Dendritic cell treated with granulocyte-macrophage colony-stimulating factor and Interleukin-4, amounts not matched to agents 40 ng/mL and 50 ng/mL, for 4 days (primary cell): Measurements from ENCODE around the gene TBRG1.
"Not testable (repeated sequence)": the region's sequence is repeated elsewhere in the genome, so short reads cannot be mapped to it uniquely, and the experiment has no call there.

ENCODE experiments used
- H3K27ac Mint-ChIP-seq: one replicate; pipeline ENCODE4 v1.8.0; 2022; ENCODE audit warnings: mild to moderate bottlenecking, mixed read lengths
- H3K27me3 Mint-ChIP-seq: one replicate; pipeline ENCODE4 v1.8.0; 2022; ENCODE audit warnings: mild to moderate bottlenecking, mixed read lengths
- H3K36me3 Mint-ChIP-seq: one replicate; pipeline ENCODE4 v1.8.0; 2022; ENCODE audit warnings: low read depth, mixed read lengths
- H3K4me1 Mint-ChIP-seq: one replicate; pipeline ENCODE4 v1.8.0; 2022; ENCODE audit warnings: low read depth, mixed read lengths
- H3K4me3 Mint-ChIP-seq: one replicate; pipeline ENCODE4 v1.8.0; 2022; ENCODE audit warnings: mild to moderate bottlenecking, moderate library complexity, mixed read lengths
- H3K9me3 Mint-ChIP-seq: one replicate; pipeline ENCODE4 v1.8.0; 2022; ENCODE audit warnings: mixed read lengths
- intact Hi-C: fragments of 100-400 bp; cut with micrococcal nuclease; formaldehyde crosslinking; loops from one replicate; pipeline ENCODE4 v1.15.0; 2022

TBRG1 gene

DNA sequence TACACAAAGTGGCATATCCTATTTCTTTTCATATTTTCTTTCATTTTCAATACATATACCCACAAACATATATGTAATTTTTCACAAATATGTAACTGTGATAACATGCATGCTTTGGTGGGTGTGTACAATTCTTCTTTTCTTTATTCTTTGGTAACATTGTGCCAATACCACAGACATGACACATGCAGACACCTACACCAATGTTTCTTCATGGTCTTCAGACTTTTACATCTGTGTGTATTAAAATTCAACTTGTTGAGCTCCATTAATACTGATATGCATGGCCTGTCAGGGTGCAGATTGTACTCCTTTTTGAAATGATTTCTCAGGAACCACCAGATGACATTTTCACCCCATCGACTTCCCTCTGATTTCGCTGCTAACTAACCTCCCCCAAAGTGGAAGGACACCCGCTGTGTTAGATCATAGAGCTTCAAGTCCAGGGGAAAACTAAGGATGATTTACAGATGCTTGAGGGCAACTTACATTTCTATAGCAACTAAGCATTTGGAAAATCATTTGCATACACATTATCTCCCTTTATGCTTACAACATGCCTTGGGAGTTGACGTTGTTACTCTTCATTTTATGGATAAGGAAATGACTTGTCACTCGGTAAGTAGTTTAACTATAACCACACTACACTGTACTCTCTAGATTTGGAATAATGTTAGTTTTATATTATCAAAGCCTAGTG is 21.9 kb upstream of the TBRG1 start:
- Mint-ChIP-seq H3K27me3 (peaks cover 12% of the 10 kb centered on the region), H3K4me3 (no peak overlapping the region), H3K36me3 (no peaks in the 10 kb centered on the region), H3K27ac (no peak overlapping the region), H3K4me1 (peaks cover 7% of the 10 kb centered on the region), H3K9me3 (no peaks in the 10 kb centered on the region)
- intact Hi-C loops: no loop called here

DNA sequence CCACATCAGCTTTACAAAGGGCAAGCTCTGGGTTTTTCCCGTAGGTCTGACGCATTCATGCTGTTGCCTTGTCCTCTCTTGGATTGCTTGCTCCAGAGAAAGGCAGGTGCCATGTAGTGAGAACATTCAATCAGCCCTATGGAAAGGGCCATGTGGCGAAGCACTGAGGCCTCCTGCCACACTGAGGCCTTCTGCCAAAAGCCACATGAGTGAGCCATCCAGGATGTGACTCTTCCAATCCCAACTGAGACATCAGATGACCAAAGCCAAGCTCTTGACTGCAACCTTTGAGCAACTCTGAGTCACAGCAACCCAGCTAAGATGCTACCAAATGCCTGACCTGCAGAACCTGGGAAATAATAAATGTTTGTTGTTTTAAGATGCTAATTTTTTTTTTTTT is 20.5 kb upstream of the TBRG1 start:
- H3K27ac Mint-ChIP-seq: no peak overlapping the region
- H3K9me3 Mint-ChIP-seq: no peaks in the 10 kb centered on the region
- no peak overlapping the region for H3K4me3 Mint-ChIP-seq
- H3K36me3 Mint-ChIP-seq: no peaks in the 10 kb centered on the region
- H3K4me1 Mint-ChIP-seq: peaks cover 10% of the 10 kb centered on the region
- intact Hi-C loops: no loop called here
- peaks cover 8% of the 10 kb centered on the region for H3K27me3 Mint-ChIP-seq

DNA sequence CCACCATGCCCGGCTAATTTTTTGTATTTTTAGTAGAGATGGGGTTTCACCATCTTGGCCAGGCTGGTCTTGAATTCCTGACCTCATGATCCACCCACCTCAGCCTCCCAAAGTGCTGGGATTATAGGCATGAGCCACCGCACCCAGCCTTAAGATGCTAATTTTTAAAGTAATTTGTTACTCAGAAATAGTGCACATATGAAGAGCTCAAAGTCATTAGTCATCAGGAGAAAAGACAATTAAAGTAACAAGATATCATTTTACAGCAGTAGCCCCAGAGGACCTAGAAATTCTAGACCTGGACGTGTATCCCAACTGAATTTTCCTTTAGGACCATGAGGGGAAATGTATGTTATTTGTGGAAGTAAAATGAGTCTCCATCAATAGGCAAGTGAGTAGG is 19.9 kb upstream of the TBRG1 start:
- H3K36me3 Mint-ChIP-seq, intact Hi-C loops, H3K9me3 Mint-ChIP-seq, H3K27ac Mint-ChIP-seq, H3K4me3 Mint-ChIP-seq, H3K27me3 Mint-ChIP-seq: not testable (repeated sequence)
- H3K4me1 Mint-ChIP-seq: peaks cover 10% of the 10 kb centered on the region

DNA sequence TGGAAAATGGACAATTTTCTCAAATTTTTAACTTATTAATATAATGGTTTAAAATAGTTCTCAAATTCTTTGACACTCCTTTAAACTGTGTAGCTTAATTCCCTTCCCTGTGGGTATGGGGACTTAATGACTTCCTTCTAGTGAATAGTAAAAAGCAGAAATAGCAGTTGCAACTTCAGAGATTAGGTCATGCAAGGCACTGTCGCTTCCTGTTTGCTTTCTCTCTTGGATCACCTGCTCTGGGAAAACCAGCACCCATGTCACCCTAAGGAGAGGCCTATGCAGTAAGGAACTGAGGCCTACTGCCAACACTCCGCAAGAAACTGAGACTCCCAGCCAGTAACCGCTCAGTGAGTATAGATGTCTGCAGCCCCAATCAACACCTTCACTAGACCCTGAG is 16.9 kb upstream of the TBRG1 start:
- peak overlapping the region; percentile 65 for H3K27ac Mint-ChIP-seq
- no peaks in the 10 kb centered on the region for H3K27me3 Mint-ChIP-seq
- no peak overlapping the region for H3K4me3 Mint-ChIP-seq
- H3K36me3 Mint-ChIP-seq: no peaks in the 10 kb centered on the region
- intact Hi-C loops: no loop called here
- no peaks in the 10 kb centered on the region for H3K9me3 Mint-ChIP-seq
- peaks cover 10% of the 10 kb centered on the region for H3K4me1 Mint-ChIP-seq

GRCh38 chr11:124608147-124608546 is 14.5 kb upstream of the TBRG1 start:
- Mint-ChIP-seq H3K27me3 (peaks cover 2% of the 10 kb centered on the region), H3K4me3 (no peak overlapping the region), H3K9me3 (no peaks in the 10 kb centered on the region), H3K36me3 (no peaks in the 10 kb centered on the region), H3K27ac (peak overlapping the region; percentile 12), H3K4me1 (peaks cover 10% of the 10 kb centered on the region)
- intact Hi-C loops: no loop called here

DNA sequence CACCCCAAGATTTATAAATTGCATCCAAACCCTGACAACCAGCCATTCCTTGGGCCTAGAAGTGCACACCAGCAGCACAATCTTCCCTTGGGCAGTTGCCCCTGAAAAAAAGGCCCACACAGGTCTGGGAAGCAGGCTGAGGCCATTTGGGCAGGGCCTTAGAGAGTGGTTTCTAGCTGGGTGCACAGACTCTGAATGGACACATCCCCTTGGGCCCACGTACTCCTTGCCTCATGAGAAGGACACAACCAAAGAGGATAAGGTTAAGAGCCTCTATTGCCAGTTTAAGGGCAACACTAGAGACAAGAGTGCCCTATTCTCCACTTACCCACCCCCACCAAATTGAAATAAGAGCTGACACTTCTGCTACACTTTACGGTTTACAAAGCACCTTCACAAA is 12.4 kb upstream of the TBRG1 start:
- no peaks in the 10 kb centered on the region for H3K9me3 Mint-ChIP-seq
- no peaks in the 10 kb centered on the region for H3K36me3 Mint-ChIP-seq
- intact Hi-C loops: no loop called here
- no peak overlapping the region for H3K27ac Mint-ChIP-seq
- H3K4me3 Mint-ChIP-seq: no peak overlapping the region
- H3K4me1 Mint-ChIP-seq: peaks cover 7% of the 10 kb centered on the region
- peaks cover 13% of the 10 kb centered on the region for H3K27me3 Mint-ChIP-seq

DNA sequence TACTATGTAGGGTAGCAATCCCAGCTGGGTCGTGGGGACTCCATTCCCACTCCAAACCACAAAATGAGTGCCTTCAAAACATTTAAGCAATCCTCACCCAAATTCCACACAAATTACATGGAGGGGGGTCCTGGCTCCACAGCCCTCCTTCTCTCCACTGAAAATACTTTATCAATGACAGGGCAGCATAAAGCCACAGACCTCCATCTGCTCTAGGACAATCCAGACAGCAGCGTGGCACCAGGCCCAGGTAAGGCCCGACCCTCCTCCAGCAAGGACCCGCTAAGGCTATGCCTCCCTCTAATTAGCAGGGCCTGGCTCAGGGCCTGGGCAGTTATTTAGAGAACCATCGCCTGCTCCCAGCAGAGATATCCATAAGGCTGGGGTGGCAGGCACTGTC is 11.6 kb upstream of the TBRG1 start, which contains the start of gene PANX3:
PANX3 (plus strand) TSS at position 365 of the 400 bp plus-strand sequence. CDS start 129 bp downstream, outside the sequence.
- Mint-ChIP-seq H3K36me3 (no peaks in the 10 kb centered on the region), H3K27ac (no peak within 1 kb of the TSS), H3K4me1 (peaks cover under 1% of the 10 kb centered on the region), H3K27me3 (peaks cover 14% of the 10 kb centered on the region), H3K4me3 (no peak within 1 kb of the TSS), H3K9me3 (no peaks in the 10 kb centered on the region)
- intact Hi-C loops: no loop called here

- intact Hi-C loops: no loop called here
- no peaks in the 10 kb centered on the region for H3K36me3 Mint-ChIP-seq
- H3K9me3 Mint-ChIP-seq: no peaks in the 10 kb centered on the region
- H3K27me3 Mint-ChIP-seq: peaks cover 14% of the 10 kb centered on the region
- H3K4me1 Mint-ChIP-seq: no peaks in the 10 kb centered on the region
- no peak overlapping the region for H3K27ac Mint-ChIP-seq
- H3K4me3 Mint-ChIP-seq: no peak overlapping the region
Observed at GRCh38 chr11:124612045-124612444, 10.6 kb upstream of the TBRG1 start.

DNA sequence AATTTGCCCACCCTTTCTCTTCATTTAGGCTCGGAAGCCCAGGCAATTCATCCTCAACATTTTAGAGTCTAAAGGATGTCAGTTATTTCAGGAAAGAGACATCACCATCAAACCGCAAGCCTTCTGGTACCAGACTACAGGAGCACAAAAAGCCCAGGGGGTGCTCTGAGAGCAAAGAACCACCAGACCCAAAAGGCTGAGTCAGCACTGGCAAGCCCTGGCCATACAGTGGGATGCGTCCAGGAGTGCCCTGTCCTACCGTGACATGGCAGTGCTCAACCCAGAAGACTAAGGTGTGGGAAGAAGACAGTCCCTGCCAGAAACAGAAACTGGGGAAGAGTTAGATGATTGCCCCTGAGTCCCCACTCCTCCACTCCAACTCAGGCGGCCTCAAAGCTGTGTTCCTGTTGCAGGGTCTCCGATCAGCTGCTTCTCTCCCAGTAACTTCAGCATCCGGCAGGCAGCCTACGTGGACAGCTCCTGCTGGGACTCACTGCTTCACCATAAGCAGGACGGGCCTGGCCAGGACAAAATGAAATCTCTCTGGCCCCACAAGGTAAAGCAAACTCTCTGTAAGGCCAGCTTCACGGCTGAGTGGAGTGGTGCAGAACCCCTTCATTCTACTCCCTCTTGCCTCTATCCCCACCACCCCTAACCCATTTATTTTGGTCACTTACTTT is 10.0 kb upstream of the TBRG1 start:
- Mint-ChIP-seq H3K4me1 (no peaks in the 10 kb centered on the region), H3K4me3 (no peak overlapping the region), H3K9me3 (no peaks in the 10 kb centered on the region), H3K36me3 (no peaks in the 10 kb centered on the region), H3K27me3 (peaks cover 15% of the 10 kb centered on the region), H3K27ac (no peak overlapping the region)
- intact Hi-C loops: no loop called here

DNA sequence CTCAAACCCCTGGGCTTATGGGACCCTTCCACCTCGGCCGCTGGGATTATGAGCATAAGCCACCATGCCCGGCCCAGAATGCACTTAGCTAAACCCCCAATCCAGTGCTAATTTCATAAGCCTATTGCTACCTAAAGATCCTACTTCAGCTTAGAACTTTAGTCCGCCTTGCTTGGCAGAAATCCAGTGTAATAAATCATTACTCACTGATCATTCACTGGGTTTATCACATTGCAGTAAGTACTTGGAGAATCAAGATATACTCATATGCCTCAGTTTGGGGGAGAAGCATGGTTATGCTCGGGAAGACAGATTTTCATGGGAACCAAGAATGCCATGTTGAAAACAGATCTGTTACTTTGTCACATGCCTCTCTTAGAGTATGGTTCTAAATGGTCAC is 3.8 kb upstream of the TBRG1 start:
- intact Hi-C loops: no loop called here
- H3K27me3 Mint-ChIP-seq: peaks cover 19% of the 10 kb centered on the region
- H3K36me3 Mint-ChIP-seq: peaks cover 10% of the 10 kb centered on the region
- no peak overlapping the region for H3K27ac Mint-ChIP-seq
- H3K4me1 Mint-ChIP-seq: peaks cover 12% of the 10 kb centered on the region
- no peaks in the 10 kb centered on the region for H3K9me3 Mint-ChIP-seq
- no peak overlapping the region for H3K4me3 Mint-ChIP-seq

- peaks cover 35% of the 10 kb centered on the region for H3K4me1 Mint-ChIP-seq
- intact Hi-C loops: loop anchor here (5.0 kb wide), 1 partner anchor 488 kb away; the partner anchor contains the start of gene TMEM218
- no peaks in the 10 kb centered on the region for H3K9me3 Mint-ChIP-seq
- H3K4me3 Mint-ChIP-seq: peak overlapping the region; percentile 94
- peaks cover 50% of the 10 kb centered on the region for H3K36me3 Mint-ChIP-seq
- peaks cover 11% of the 10 kb centered on the region for H3K27me3 Mint-ChIP-seq
- no peak overlapping the region for H3K27ac Mint-ChIP-seq
Observed at GRCh38 chr11:124623861-124624525, 1.3 kb downstream of the TBRG1 start.

GRCh38 chr11:124625504-124626168 is 3.0 kb downstream of the TBRG1 start:
- Mint-ChIP-seq H3K27ac (peak overlapping the region; percentile 40), H3K36me3 (peaks cover 65% of the 10 kb centered on the region), H3K4me1 (peaks cover 35% of the 10 kb centered on the region), H3K4me3 (no peak overlapping the region), H3K27me3 (peaks cover 4% of the 10 kb centered on the region), H3K9me3 (no peaks in the 10 kb centered on the region)
- intact Hi-C loops: no loop called here

DNA sequence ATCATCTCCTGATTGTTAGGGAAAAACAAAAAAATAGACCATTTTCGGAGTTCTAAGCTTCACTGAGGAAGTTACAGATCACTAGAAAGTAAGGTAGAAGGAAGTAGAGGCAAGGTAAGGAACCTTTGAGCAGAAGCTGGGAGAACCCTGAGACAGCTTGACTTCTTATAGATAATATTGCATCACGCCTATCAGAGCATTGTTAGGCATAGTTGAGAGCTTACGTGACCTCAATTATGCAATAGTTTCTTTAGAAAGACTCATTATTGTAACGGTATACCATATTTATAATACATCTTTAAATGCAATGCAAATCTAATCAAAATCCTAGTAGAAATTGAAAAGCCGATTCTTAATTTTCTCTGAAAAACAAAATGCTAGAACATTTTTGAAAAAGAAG is 4.9 kb downstream of the TBRG1 start:
- no peak overlapping the region for H3K4me3 Mint-ChIP-seq
- H3K27me3 Mint-ChIP-seq: no peaks in the 10 kb centered on the region
- intact Hi-C loops: no loop called here
- H3K9me3 Mint-ChIP-seq: no peaks in the 10 kb centered on the region
- peaks cover 30% of the 10 kb centered on the region for H3K4me1 Mint-ChIP-seq
- H3K27ac Mint-ChIP-seq: no peak overlapping the region
- H3K36me3 Mint-ChIP-seq: peaks cover 81% of the 10 kb centered on the region

DNA sequence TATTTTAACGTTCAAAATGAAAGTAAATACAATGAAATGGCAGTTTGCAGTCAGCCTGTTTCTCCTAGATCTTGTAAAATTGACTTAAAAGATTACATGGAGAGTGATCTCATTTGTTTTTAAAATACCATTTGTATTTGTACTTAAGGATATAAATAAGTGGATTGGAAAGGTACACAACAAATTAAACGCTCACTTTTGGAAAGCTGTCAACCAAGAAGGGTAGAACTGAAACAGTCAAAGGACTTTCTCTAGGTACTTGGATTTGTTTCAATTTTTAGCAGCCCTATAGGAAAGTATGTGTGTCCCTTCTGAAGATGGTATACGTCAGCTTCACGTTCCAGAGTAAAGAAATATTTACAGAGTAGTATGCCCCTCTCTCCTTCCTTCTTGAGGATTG is 7.3 kb downstream of the TBRG1 start:
- Mint-ChIP-seq H3K27ac (no peak overlapping the region), H3K4me3 (no peak overlapping the region), H3K9me3 (no peaks in the 10 kb centered on the region), H3K27me3 (no peaks in the 10 kb centered on the region), H3K36me3 (peaks cover 92% of the 10 kb centered on the region), H3K4me1 (peaks cover 20% of the 10 kb centered on the region)
- intact Hi-C loops: no loop called here
